ENCODE data around the gene CLDN7.

CLDN7 gene, protein sequence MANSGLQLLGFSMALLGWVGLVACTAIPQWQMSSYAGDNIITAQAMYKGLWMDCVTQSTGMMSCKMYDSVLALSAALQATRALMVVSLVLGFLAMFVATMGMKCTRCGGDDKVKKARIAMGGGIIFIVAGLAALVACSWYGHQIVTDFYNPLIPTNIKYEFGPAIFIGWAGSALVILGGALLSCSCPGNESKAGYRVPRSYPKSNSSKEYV

DNA sequence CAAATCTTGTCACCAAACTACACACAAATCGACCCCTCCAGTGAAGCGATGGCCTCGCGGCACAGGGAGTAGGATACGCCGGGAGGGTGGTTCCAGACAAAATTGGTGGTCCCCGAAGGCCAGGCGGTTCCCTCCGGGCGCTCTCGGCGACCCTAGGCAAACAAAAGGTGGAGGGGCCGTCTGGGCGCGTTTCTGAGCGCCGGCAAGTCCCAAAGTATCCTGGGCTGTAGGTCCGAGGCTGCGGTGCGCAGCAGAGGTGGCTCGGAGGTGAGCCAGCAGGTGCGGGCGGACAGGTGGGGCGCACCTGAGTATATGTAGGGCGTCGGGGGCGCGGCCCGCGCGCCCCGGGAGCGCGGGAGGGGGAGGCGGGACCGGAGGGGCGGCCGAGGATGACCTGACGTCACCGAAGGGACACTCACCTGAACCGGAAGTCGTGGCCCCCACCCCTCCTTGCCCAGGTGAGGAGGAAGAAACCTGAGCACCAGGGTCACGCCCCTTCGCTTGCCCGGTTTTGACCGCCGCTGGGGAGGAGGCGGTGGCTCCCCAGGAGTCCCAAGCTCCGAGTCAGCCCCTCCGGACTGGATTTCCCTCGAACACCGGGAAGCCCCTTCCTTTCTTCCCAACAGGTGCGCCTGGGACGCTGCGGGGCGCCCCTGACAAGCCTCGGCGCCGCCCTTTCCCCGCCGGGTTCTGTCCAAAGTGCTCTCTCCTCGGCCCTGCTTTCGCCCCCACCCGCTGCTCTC, at the start of gene CLDN7:
Gene CLDN7, minus strand, starts transcription at position 287 of the 743 bp plus-strand sequence. CDS start 435 bp downstream, outside the sequence.
- peaks cover 28% of the 10 kb centered on the region for H3K27me3 ChIP-seq (ENCODE audit: low read depth, low read length)
- peak within 1 kb of the TSS; percentile 56 to 60 for H3K4me3 ChIP-seq (ENCODE audit: low read depth in 1 of 2, low read length in 2 of 2)
- peaks cover 0 to 32% of the 10 kb centered on the region in 2 donors for H3K4me1 ChIP-seq (ENCODE audit: control insufficient read depth in 1 of 2, insufficient read depth in 2 of 2, low read length in 2 of 2)
- H3K27ac ChIP-seq (ENCODE audit: low read length) = peak within 1 kb of the TSS; percentile 88
- no peaks in the 10 kb centered on the region for H3K9me3 ChIP-seq (ENCODE audit: control insufficient read depth in 1 of 2, low read length in 2 of 2)
- H3K36me3 ChIP-seq (ENCODE audit: control insufficient read depth in 1 of 2, insufficient read depth in 2 of 2, low read length in 2 of 2) = peaks cover 14 to 22% of the 10 kb centered on the region in 2 donors

DNA sequence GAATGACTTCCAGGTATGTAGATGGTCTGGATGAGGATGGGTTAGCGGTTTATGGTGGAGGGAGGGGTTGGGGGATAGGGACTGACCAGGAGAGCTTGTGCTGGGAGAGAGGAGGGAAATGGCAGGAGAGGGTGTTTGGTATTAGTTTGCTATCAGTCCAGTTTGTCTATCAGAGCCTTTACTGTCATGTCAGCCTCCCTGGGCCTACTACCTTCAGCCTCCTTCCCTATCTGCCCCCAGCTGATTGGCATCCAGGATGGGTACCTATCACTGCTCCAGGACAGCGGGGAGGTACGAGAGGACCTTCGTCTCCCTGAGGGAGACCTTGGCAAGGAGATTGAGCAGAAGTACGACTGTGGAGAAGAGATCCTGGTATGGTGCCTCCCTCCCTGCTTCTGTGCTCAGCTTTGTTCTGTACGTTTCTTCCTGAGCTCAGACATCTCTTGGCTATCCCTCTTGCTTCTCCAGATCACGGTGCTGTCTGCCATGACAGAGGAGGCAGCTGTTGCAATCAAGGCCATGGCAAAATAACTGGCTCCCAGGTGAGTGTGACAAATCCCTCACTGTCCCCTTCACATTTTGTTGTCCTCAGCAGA, 48.9 kb upstream of the CLDN7 start:
- H3K27me3 ChIP-seq (ENCODE audit: low read depth, low read length) = no peaks in the 10 kb centered on the region
- H3K4me3 ChIP-seq (ENCODE audit: low read depth in 1 of 2, low read length in 2 of 2) = no peak overlapping the region
- no peaks in the 10 kb centered on the region for H3K9me3 ChIP-seq (ENCODE audit: control insufficient read depth in 1 of 2, low read length in 2 of 2)
- H3K4me1 ChIP-seq (ENCODE audit: control insufficient read depth in 1 of 2, insufficient read depth in 2 of 2, low read length in 2 of 2) = peaks cover 21 to 56% of the 10 kb centered on the region in 2 donors
- no peak overlapping the region for H3K27ac ChIP-seq (ENCODE audit: low read length)
- H3K36me3 ChIP-seq (ENCODE audit: control insufficient read depth in 1 of 2, insufficient read depth in 2 of 2, low read length in 2 of 2) = peaks cover 40 to 55% of the 10 kb centered on the region in 2 donors

DNA sequence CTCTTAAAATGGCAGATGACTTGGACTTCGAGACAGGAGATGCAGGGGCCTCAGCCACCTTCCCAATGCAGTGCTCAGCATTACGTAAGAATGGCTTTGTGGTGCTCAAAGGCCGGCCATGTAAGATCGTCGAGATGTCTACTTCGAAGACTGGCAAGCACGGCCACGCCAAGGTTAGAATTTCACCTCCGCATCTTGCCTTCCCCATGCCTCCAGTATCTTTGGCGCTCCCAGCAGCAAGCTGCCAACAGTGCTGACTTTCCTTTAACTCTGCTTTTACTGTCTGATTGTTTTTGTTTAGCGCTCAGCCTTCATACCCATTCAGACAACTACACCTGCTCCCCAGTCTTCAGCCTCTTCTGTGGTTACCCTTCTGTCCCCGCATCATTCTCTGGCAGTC, 47.4 kb upstream of the CLDN7 start:
- Histone ChIP-seq H3K9me3 (ENCODE audit: control insufficient read depth in 1 of 2, low read length in 2 of 2) (no peaks in the 10 kb centered on the region), H3K4me1 (ENCODE audit: control insufficient read depth in 1 of 2, insufficient read depth in 2 of 2, low read length in 2 of 2) (peaks cover 14 to 50% of the 10 kb centered on the region in 2 donors), H3K27ac (ENCODE audit: low read length) (no peak overlapping the region), H3K4me3 (ENCODE audit: low read depth in 1 of 2, low read length in 2 of 2) (peak overlapping the region; percentile 91 to 93), H3K27me3 (ENCODE audit: low read depth, low read length) (no peaks in the 10 kb centered on the region), H3K36me3 (ENCODE audit: control insufficient read depth in 1 of 2, insufficient read depth in 2 of 2, low read length in 2 of 2) (peaks cover 40 to 55% of the 10 kb centered on the region in 2 donors)

DNA sequence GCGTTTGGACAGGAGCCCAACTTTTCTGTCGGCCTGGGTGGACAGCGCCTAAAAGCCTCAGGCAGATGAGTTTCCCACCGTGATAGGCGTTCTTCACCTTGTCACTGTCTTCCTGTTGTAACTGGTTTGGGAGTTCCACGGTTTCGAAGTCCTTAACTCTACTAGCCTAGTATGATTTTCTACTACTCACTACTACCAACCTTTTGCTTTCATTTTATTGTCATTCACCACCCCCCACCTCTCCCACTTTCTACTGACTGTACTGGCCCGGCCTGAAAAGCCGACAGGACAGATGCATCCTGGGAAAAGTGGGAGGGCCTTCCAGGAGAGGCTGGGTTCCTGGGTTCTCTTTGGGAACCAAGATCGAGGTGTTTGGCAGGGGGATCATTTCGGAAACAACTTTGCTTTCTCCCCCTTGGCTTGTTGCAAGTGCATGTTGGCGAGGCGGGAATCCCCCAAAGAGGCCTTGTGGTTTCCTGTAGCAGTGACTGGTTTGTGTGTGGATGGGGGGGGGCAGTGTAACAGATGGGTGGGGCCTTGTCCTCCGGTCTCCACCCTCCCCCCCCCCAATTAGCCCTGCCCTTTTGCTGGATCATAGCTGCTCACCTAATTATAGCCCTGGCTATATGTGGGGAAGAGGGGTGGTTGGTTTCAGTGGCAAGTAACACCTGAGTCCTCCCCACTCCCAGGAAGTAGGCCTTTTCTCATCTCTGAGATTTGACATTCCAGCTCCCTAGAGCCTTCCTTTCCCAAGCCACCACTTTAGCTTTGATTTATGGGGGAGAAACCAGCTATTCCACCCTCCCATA, 46.6 kb upstream of the CLDN7 start:
- Histone ChIP-seq H3K4me1 (ENCODE audit: control insufficient read depth in 1 of 2, insufficient read depth in 2 of 2, low read length in 2 of 2) (peaks cover 9 to 42% of the 10 kb centered on the region in 2 donors), H3K36me3 (ENCODE audit: control insufficient read depth in 1 of 2, insufficient read depth in 2 of 2, low read length in 2 of 2) (peaks cover 35 to 54% of the 10 kb centered on the region in 2 donors)

DNA sequence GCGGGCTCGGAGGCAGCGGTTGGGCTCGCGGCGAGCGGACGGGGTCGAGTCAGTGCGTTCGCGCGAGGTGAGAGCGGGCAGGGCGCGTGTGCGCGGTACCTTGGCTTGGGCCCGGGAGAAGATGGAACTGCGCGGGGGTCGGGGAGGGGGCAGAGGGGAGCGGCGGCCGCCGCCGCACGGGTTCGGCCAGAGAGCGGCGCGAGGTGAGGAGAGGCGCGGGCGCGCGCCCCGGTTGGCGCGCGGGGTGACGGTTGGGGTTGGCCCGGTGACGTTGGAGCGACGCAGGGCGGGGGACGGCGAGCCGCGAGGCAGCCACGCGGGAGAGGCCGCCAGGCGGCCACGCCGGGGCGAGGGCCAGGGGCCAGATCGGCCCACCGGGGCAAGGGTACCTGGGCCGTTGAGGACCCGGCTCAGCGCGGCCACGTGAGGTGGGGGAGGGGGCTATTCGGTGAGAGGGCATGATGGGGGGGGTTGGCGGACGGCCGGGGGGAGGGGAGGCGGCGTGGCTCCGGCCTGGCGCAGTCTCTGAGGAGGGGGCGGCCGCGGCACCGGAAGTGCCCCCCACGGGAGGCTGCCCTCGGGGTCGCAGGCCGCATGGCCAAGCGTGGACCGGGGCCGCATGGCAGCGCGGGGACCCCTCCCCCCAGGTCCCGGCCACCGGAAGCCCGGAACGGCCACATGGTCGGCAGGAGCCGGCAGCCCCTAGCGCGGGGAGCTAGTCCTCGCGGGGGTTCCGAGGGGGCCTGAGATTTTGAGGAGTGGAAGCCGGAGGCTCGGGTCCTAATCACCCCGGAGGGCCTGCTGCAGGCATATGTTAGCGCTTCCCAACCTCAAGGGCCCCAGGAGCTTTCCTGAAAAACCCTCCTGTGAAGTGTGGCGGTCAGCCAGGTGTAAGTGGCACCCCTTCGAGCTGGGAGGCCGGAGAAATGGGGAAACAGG, 45.7 kb upstream of the CLDN7 start:
- no peaks in the 10 kb centered on the region for H3K9me3 ChIP-seq (ENCODE audit: control insufficient read depth in 1 of 2, low read length in 2 of 2)
- H3K27me3 ChIP-seq (ENCODE audit: low read depth, low read length) = no peaks in the 10 kb centered on the region
- peaks cover 28 to 45% of the 10 kb centered on the region in 2 donors for H3K36me3 ChIP-seq (ENCODE audit: control insufficient read depth in 1 of 2, insufficient read depth in 2 of 2, low read length in 2 of 2)
- H3K27ac ChIP-seq (ENCODE audit: low read length) = peak overlapping the region; percentile 99
- peaks cover 9 to 33% of the 10 kb centered on the region in 2 donors for H3K4me1 ChIP-seq (ENCODE audit: control insufficient read depth in 1 of 2, insufficient read depth in 2 of 2, low read length in 2 of 2)
- H3K4me3 ChIP-seq (ENCODE audit: low read depth in 1 of 2, low read length in 2 of 2) = peak overlapping the region; percentile 91 to 93

More for the DNA sequence above, 46.6 kb upstream of the CLDN7 start:
- Histone ChIP-seq H3K4me3 (ENCODE audit: low read depth in 1 of 2, low read length in 2 of 2) (peak overlapping the region; percentile 91 to 93), H3K27me3 (ENCODE audit: low read depth, low read length) (no peaks in the 10 kb centered on the region), H3K27ac (ENCODE audit: low read length) (peak overlapping the region; percentile 99), H3K9me3 (ENCODE audit: control insufficient read depth in 1 of 2, low read length in 2 of 2) (no peaks in the 10 kb centered on the region)

DNA sequence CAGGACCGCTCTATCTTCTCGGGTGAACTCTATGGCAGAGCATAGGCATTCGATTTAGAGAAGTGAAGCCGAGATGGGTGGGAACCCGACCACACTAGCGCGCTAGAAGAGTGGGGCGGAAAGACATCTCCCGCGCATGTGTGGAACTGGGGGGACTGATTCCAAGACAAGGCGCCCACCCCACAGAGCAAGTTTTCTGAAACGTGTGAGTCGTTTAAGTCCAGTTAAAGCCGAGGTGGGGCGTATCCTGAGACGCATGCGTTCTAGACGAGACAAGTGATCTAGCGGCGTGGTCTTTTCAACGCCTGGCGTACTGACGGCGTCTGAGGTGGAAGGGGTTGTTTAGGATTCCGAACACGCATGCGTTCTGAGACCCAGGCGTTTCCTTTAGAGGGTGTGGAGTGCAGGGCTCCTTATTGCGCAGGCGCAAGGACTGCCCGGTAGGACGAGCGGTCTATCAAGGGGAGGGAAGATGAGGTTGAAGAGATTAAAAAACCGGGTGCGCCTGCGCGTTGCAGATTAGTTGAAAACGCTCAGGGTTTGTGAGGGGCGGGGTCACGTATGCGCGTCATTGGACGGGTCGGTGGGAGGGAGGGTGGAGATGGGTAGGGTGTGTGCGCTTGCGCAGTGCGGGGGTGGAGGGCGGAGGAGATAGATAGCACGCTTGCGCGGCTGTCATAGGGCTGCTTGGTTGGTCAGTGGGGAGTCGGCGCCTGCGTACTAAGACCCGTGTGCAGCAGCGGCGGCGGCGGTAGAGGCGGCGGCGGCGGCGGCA, 44.8 kb upstream of the CLDN7 start, which contains the start of gene EIF5A:
Gene EIF5A, plus strand, starts transcription at position 718 of the 775 bp plus-strand sequence. CDS start 2,008 bp downstream, outside the sequence.
- H3K4me1 ChIP-seq (ENCODE audit: control insufficient read depth in 1 of 2, insufficient read depth in 2 of 2, low read length in 2 of 2) = peaks cover 9 to 26% of the 10 kb centered on the region in 2 donors
- H3K27ac ChIP-seq (ENCODE audit: low read length) = peak within 1 kb of the TSS; percentile 99
- H3K4me3 ChIP-seq (ENCODE audit: low read depth in 1 of 2, low read length in 2 of 2) = peak within 1 kb of the TSS; percentile 91 to 93
- peaks cover 21 to 37% of the 10 kb centered on the region in 2 donors for H3K36me3 ChIP-seq (ENCODE audit: control insufficient read depth in 1 of 2, insufficient read depth in 2 of 2, low read length in 2 of 2)
- no peaks in the 10 kb centered on the region for H3K9me3 ChIP-seq (ENCODE audit: control insufficient read depth in 1 of 2, low read length in 2 of 2)
- H3K27me3 ChIP-seq (ENCODE audit: low read depth, low read length) = no peaks in the 10 kb centered on the region

DNA sequence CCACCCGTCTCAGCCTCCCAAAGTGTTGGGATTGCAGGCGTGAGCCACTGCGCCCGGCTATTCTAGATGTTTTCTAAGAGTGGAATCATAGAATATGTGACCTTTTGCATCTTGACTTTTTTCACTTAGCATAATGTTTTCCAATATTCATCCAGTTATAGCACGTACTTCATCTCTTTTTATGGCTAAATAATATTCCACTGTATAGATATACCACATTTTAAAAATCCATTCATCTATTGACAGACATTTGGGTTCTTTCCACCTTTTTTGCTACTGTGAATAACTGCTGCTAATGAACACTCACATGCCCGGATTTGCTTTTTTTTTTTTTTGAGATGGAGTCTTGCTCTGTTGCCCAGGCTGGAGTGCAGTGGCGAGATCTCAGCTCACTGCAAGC, 41.9 kb upstream of the CLDN7 start:
- Histone ChIP-seq H3K4me3 (ENCODE audit: low read depth in 1 of 2, low read length in 2 of 2) (no peak overlapping the region), H3K36me3 (ENCODE audit: control insufficient read depth in 1 of 2, insufficient read depth in 2 of 2, low read length in 2 of 2) (peaks cover 0 to 7% of the 10 kb centered on the region in 2 donors), H3K4me1 (ENCODE audit: control insufficient read depth in 1 of 2, insufficient read depth in 2 of 2, low read length in 2 of 2) (peaks cover 1 to 7% of the 10 kb centered on the region in 2 donors), H3K27me3 (ENCODE audit: low read depth, low read length) (no peaks in the 10 kb centered on the region), H3K27ac (ENCODE audit: low read length) (no peak overlapping the region), H3K9me3 (ENCODE audit: control insufficient read depth in 1 of 2, low read length in 2 of 2) (no peaks in the 10 kb centered on the region)

DNA sequence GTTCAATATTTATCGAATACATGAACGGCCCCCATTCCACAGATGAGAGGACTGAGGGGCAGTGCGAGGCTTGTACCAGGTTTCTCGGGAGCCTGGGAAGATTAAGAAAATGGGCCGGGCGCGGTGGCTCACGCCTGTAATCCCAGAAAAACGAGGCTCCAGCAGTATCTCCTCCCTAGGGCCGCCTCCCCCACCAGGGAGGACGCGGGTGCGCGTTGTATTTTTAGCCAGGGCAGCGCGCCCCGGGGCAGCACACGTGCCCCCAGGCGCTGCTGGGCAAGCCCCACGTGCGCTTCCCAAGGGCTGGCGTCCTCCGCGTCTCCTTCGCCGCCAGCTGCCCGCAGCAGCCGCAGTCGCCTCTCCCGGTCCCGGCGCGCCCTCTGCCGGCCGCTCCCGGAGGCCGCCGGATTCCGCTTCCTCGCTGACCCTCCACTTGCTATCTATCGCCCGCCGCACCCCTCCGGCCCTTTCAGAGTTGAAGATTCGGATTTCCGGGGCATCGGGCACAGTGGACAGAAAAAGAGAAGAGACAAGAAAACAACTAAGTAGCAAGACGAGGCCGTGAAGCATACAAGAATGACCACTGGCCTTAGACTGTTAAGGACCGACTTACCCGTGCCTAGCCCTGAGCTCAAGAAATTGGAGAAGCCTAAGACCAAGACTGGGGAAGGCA, 34.0 kb upstream of the CLDN7 start:
- Histone ChIP-seq H3K27ac (ENCODE audit: low read length) (no peak overlapping the region), H3K4me3 (ENCODE audit: low read depth in 1 of 2, low read length in 2 of 2) (peak overlapping the region in 1 of 2 donors; percentile 19), H3K9me3 (ENCODE audit: control insufficient read depth in 1 of 2, low read length in 2 of 2) (no peaks in the 10 kb centered on the region), H3K36me3 (ENCODE audit: control insufficient read depth in 1 of 2, insufficient read depth in 2 of 2, low read length in 2 of 2) (no peaks in the 10 kb centered on the region), H3K27me3 (ENCODE audit: low read depth, low read length) (peaks cover 6% of the 10 kb centered on the region), H3K4me1 (ENCODE audit: control insufficient read depth in 1 of 2, insufficient read depth in 2 of 2, low read length in 2 of 2) (peaks cover 4 to 49% of the 10 kb centered on the region in 2 donors)

Measured in muscle layer of duodenum (tissue), 2 donors.